Fibroblast of mammary gland (primary cell): Measurements from ENCODE around the gene SPRR4.

Experiments
- DNase-seq: peaks from one replicate; pipeline ENCODE4 v3.0.0-alpha.2; 2010; ENCODE audit warnings: low read depth
- H3K4me3 ChIP-seq: 2 replicates; pipeline ENCODE4 v1.5.1; 2011; ENCODE audit warnings: low read depth, mild to moderate bottlenecking, low read length, moderate library complexity; ENCODE audit not compliant: control insufficient read depth
- CTCF ChIP-seq: conservative IDR thresholded peaks from 2 replicates; pipeline ENCODE4 v1.5.1; 2011; ENCODE audit warnings: low read depth, low read length, inconsistent platforms; ENCODE audit not compliant: control insufficient read depth, insufficient read depth

SPRR4 gene

GRCh38 chr1:152954436-152954835, 16.0 kb upstream of the SPRR4 start:
- DNase-seq = no peak
- no peak for TF ChIP-seq CTCF
- no peak overlapping the region for H3K4me3 ChIP-seq

- DNase-seq = no peak
- H3K4me3 ChIP-seq = no peak overlapping the region
Observed at GRCh38 chr1:152957561-152957960, 12.9 kb upstream of the SPRR4 start.

GRCh38 chr1:152959273-152959672, 11.2 kb upstream of the SPRR4 start:
- no peak overlapping the region for H3K4me3 ChIP-seq
- no peak for TF ChIP-seq CTCF
- DNase-seq = no peak

More at GRCh38 chr1:152957561-152957960, 12.9 kb upstream of the SPRR4 start:
- no peak for TF ChIP-seq CTCF

- H3K4me3 ChIP-seq = no peak overlapping the region
- DNase-seq = no peak
- no peak for TF ChIP-seq CTCF
Observed at GRCh38 chr1:152959801-152960451, 10.5 kb upstream of the SPRR4 start.

- TF ChIP-seq CTCF = no peak
- no peak for DNase-seq
- no peak overlapping the region for H3K4me3 ChIP-seq
Observed at GRCh38 chr1:152960452-152961044, 9.9 kb upstream of the SPRR4 start.

- no peak for DNase-seq
- no peak overlapping the region for H3K4me3 ChIP-seq
- no peak for TF ChIP-seq CTCF
Observed at GRCh38 chr1:152961226-152961891, 9.1 kb upstream of the SPRR4 start.
